GM13977 (cell line): Measurements from ENCODE around the gene SPZ1.

ENCODE experiments used
- DNase-seq: peaks from one replicate; pipeline ENCODE4 v3.0.0; 2012; ENCODE audit warnings: low spot score
- in situ Hi-C: fragments of 300-500 bp; cut with MboI; formaldehyde crosslinking; loops from one replicate; pipeline ENCODE4 v1.12.0; 2022; ENCODE audit warnings: low sequenced_read_pairs, low pct_unique_long_range_greater_than_20kb, mixed read lengths, inconsistent platforms; ENCODE audit not compliant: unreplicated experiment
- TF ChIP-seq, protein P1 (sequence below): IDR thresholded peaks from 2 replicates; pipeline ENCODE4 v1.5.1; 2012; ENCODE audit warnings: mild to moderate bottlenecking, control low read depth; ENCODE audit not compliant: insufficient read depth; ENCODE audit errors: extremely low read depth, missing control alignments

Gene SPZ1

DNA sequence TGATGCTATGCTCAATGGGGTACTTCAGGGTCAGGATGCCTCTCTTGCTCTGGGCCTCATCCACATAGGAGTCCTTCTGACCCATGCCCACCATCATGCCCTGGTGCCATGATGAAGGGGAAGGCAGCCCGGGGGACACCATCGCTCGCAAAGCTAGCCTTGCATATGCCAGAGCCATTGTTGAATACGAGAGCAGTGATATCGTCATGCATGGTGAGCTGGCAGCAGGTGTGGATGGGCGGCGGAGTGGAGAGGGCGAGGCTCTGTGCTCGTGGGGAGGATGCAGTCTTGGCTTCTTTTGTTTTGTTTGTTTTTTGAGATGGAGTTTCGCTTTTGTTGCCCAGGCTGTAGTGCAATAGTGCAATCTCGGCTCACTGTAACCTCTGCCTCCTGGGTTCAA is 17.2 kb upstream of the SPZ1 start:
- DNase-seq, result no peak
- TF ChIP-seq, protein P1, sequence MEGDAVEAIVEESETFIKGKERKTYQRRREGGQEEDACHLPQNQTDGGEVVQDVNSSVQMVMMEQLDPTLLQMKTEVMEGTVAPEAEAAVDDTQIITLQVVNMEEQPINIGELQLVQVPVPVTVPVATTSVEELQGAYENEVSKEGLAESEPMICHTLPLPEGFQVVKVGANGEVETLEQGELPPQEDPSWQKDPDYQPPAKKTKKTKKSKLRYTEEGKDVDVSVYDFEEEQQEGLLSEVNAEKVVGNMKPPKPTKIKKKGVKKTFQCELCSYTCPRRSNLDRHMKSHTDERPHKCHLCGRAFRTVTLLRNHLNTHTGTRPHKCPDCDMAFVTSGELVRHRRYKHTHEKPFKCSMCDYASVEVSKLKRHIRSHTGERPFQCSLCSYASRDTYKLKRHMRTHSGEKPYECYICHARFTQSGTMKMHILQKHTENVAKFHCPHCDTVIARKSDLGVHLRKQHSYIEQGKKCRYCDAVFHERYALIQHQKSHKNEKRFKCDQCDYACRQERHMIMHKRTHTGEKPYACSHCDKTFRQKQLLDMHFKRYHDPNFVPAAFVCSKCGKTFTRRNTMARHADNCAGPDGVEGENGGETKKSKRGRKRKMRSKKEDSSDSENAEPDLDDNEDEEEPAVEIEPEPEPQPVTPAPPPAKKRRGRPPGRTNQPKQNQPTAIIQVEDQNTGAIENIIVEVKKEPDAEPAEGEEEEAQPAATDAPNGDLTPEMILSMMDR, result no peak
- in situ Hi-C loops, result loop anchor here (25.0 kb wide), 1 partner anchor 415 kb away; no protein-coding TSS in a partner anchor

DNA sequence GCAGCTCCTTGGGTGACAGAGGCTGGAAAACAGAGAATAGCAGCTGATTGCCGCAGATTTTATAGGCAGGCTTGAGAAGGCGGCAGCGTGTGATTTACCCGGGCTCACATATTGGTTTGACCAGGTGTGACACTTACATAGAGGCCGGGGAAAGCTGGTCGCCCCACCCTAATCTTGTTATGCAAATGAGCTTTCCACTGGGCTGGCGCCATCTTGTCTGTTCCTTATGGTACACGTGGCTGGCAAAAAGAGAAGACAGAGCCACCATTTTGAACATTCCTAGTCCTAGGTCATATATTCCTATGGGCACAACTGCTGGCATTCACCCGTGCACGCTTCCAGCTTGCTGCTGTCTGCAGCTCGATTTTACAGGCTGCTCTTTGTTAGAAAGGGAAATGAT is 11.3 kb upstream of the SPZ1 start:
- DNase-seq, result no peak
- TF ChIP-seq, protein P1, result no peak
- in situ Hi-C loops, result loop anchor here (25.0 kb wide), 1 partner anchor 421 kb away; no protein-coding TSS in a partner anchor

DNA sequence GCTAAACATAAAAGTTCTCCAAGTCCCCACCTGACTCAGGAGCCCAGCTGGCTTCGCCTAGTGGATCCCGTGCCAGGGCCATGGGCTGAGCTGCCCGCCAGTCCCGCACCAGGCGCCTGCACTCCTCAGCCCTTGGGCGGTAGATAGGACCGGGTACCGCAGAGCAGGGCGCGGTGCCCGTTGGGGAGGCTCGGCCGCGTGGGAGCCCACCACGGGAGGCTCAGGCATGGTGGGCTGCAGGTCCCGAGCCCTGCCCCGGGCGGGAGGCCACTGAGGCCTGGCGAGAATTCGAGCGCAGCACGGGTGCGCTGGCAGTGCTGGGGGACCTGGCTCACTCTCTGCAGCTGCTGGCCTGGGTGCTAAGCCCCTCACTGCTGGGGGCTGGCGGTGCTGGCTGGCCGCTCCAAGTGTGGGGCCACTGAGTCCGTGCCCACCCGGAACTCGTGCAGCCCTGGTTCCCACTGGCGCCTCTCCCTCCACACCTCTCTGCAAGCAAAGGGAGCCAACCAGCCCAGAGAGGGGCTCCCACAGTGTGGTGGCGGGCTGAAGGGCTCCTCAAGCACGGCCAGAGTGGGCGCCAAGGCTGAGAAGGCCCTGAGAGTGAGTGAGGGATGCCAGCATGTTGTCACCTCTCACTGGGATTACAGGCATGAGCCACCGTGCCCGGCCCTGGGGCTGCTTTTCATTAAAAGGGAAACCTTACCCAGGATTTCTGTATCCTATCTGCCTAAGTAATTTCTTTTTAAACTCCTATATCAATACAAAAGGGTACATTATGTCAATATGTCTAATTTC is 9.7 kb upstream of the SPZ1 start:
- in situ Hi-C loops, result loop anchor here (25.0 kb wide), 1 partner anchor 423 kb away; no protein-coding TSS in a partner anchor
- TF ChIP-seq, protein P1, result no peak
- no peak for DNase-seq

DNA sequence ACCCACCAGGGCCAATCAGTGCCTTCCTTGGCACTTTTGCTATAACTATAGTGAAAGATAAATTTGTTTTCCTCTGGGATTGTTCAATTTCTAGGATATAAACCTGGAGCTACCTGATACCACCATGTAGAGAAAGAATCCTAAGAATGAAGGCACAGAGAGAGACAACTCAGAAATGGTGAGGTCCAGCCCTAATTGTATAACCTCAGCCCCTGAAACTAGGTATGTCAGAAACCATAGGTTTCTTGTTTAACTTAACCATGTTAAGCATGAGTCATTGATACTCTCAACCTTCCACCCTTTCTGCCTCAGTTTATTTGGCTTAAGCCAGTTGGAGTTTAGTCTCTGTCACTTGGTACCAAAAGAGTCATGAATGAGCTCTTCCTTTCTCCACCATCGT is 4.6 kb upstream of the SPZ1 start:
- DNase-seq, result no peak
- in situ Hi-C loops, result loop anchor here (25.0 kb wide), 1 partner anchor 428 kb away; no protein-coding TSS in a partner anchor
- TF ChIP-seq, protein P1, result no peak

DNA sequence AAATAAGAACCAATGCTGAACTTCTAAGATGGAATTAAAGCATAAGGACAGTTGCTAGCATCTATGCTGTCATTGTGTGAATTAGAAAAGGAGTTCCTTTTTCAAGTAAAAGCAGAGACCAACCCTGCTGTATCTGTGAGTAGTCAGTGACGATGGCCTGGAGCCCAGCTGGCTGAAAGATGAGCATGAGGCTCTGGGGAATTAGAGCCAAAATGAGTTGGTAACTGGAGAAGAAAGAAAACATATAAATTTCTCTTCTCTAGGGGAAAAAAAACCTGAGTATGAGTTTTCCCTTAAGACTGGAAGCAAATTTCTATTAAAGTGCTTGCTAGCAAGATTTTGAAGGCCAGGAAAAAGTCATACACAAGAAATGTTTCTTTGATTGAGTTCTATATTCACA is 1.6 kb upstream of the SPZ1 start:
- in situ Hi-C loops, result loop anchor here (25.0 kb wide), 1 partner anchor 431 kb away; no protein-coding TSS in a partner anchor
- DNase-seq, result no peak
- TF ChIP-seq, protein P1, result no peak

DNA sequence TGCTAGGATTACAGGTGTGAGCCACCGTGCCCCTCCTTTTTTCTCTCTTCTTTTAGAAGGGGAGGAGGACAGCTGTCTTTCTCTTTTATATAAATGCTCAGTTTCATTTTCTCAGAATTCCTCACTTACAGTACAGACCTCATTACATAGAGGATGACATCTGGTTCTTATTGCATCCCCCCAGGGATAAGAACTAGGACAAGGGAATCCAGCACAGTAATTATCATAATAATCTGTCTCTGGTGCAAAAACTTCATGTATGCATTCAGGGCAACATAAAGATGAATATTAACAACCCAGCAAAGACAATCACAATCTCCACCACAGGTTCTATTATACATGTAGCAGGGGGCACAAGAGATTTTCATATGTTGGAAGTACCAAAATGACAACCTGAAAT is 5.1 kb downstream of the SPZ1 start:
- no peak for DNase-seq
- in situ Hi-C loops, result loop anchor here (25.0 kb wide), 1 partner anchor 438 kb away; no protein-coding TSS in a partner anchor
- TF ChIP-seq, protein P1, result no peak
